HEK293 (cell line): ENCODE measurements around the gene IGSF3.
"Not testable (repeated sequence)": the region's sequence is repeated elsewhere in the genome, so short reads cannot be mapped to it uniquely, and the experiment has no call there.

Experiments used
- CTCF ChIA-PET: fragments of 350-600 bp; formaldehyde crosslinking; extraction: SDS; loops from one replicate; lab custom pipeline; 2021; ENCODE audit warnings: antibody characterized with exemption; lab: Yijun Ruan, JAX
- POLR2A ChIA-PET: fragments of 300-600 bp; formaldehyde crosslinking; extraction: SDS; loops from one replicate; lab custom pipeline; 2020; ENCODE audit warnings: antibody characterized with exemption, inconsistent platforms; lab: Yijun Ruan, JAX
- H3K27ac ChIP-seq: fragments of 200-500 bp; sonication (Bioruptor generic); 2 replicates; pipeline ENCODE4 v1.5.1; 2014; ENCODE audit warnings: low read depth, low read length, control low read depth, inconsistent platforms; ENCODE audit errors: extremely low read depth
- H3K36me3 ChIP-seq, 2 experiments: fragments of 200-500 bp in 1 of 2; sonication (Bioruptor generic) in 1 of 2; 1 replicate in 1 of 2; 2 replicates in 1 of 2; pipeline ENCODE4 v1.5.1; 2014 to 2017; ENCODE audit warnings: inconsistent platforms in 2 of 2, low read length in 2 of 2; ENCODE audit not compliant: control insufficient read depth in 2 of 2, insufficient read depth in 1 of 2
- H3K4me1 ChIP-seq: fragments of 200-500 bp; sonication (Bioruptor generic); 2 replicates; pipeline ENCODE4 v1.5.1; 2014; ENCODE audit warnings: mild to moderate bottlenecking, low read length, inconsistent platforms; ENCODE audit not compliant: control insufficient read depth, insufficient read depth
- H3K4me3 ChIP-seq: 2 replicates; pipeline ENCODE4 v1.5.1; 2011; ENCODE audit warnings: low read depth, mild to moderate bottlenecking, control low read depth, low read length, moderate library complexity
- H3K9me3 ChIP-seq: fragments of 200-500 bp; sonication (Bioruptor generic); 2 replicates; pipeline ENCODE4 v1.5.1; 2014; ENCODE audit warnings: low read depth, low read length, inconsistent platforms; ENCODE audit not compliant: control insufficient read depth, insufficient read depth
- REPIN1 ChIP-seq: fragments of 450-650 bp; formaldehyde crosslinking; IDR thresholded peaks from 2 replicates; pipeline ENCODE4 v1.5.1; 2017; ENCODE audit warnings: missing biosample characterization, missing genetic modification characterization, low read depth
- SP3 ChIP-seq: fragments of 450-650 bp; formaldehyde crosslinking; IDR thresholded peaks from 2 replicates; pipeline ENCODE4 v1.5.1; 2016; ENCODE audit warnings: missing biosample characterization, missing genetic modification characterization
- SP7 ChIP-seq: fragments of 450-650 bp; formaldehyde crosslinking; IDR thresholded peaks from 2 replicates; pipeline ENCODE4 v1.5.1; 2016; ENCODE audit warnings: missing biosample characterization, missing genetic modification characterization
- ZBTB17 ChIP-seq: fragments of 450-650 bp; formaldehyde crosslinking; IDR thresholded peaks from 2 replicates; pipeline ENCODE4 v1.5.1; 2016; ENCODE audit warnings: missing biosample characterization, missing genetic modification characterization
- ZFP41 ChIP-seq: fragments of 450-650 bp; formaldehyde crosslinking; IDR thresholded peaks from 2 replicates; pipeline ENCODE4 v1.5.1; 2016; ENCODE audit warnings: missing biosample characterization, missing genetic modification characterization, borderline replicate concordance
- ZFP69B ChIP-seq: fragments of 450-650 bp; formaldehyde crosslinking; IDR thresholded peaks from 2 replicates; pipeline ENCODE4 v1.5.1; 2016; ENCODE audit warnings: missing biosample characterization, missing genetic modification characterization
- ZNF514 ChIP-seq: fragments of 450-650 bp; formaldehyde crosslinking; IDR thresholded peaks from 2 replicates; pipeline ENCODE4 v1.5.1; 2016; ENCODE audit warnings: missing biosample characterization, missing genetic modification characterization
- ZNF555 ChIP-seq: fragments of 450-650 bp; formaldehyde crosslinking; conservative IDR thresholded peaks from 2 replicates; pipeline ENCODE4 v1.5.1; 2017; ENCODE audit warnings: missing biosample characterization, mild to moderate bottlenecking, missing genetic modification characterization, inconsistent platforms
- ZNF621 ChIP-seq: fragments of 450-650 bp; formaldehyde crosslinking; IDR thresholded peaks from 2 replicates; pipeline ENCODE4 v1.5.1; 2017; ENCODE audit warnings: missing biosample characterization, missing genetic modification characterization
- ZNF623 ChIP-seq: fragments of 450-650 bp; formaldehyde crosslinking; IDR thresholded peaks from 2 replicates; pipeline ENCODE4 v1.5.1; 2016; ENCODE audit warnings: missing biosample characterization, missing genetic modification characterization
- ZNF658 ChIP-seq: fragments of 450-650 bp; formaldehyde crosslinking; IDR thresholded peaks from 2 replicates; pipeline ENCODE4; 2016; ENCODE audit warnings: missing biosample characterization, missing genetic modification characterization
- ZNF677 ChIP-seq: fragments of 450-650 bp; IDR thresholded peaks from 2 replicates; pipeline ENCODE4 v1.5.0; 2018; ENCODE audit warnings: missing biosample characterization, mild to moderate bottlenecking, missing genetic modification characterization, moderate library complexity
- ZXDB ChIP-seq: fragments of 450-650 bp; formaldehyde crosslinking; IDR thresholded peaks from 2 replicates; pipeline ENCODE4 v1.5.1; 2016; ENCODE audit warnings: missing biosample characterization, missing genetic modification characterization
- TF ChIP-seq, protein P1 (sequence below): fragments of 450-650 bp; formaldehyde crosslinking; IDR thresholded peaks from 2 replicates; pipeline ENCODE4 v1.5.1; 2016; ENCODE audit warnings: missing biosample characterization, missing genetic modification characterization, borderline replicate concordance
- TF ChIP-seq, protein P2 (sequence below): fragments of 450-650 bp; formaldehyde crosslinking; IDR thresholded peaks from 2 replicates; pipeline ENCODE4 v1.5.1; 2016; ENCODE audit warnings: missing biosample characterization, missing genetic modification characterization
- TF ChIP-seq, protein P3 (sequence below): fragments of 450-650 bp; formaldehyde crosslinking; IDR thresholded peaks from 2 replicates; pipeline ENCODE4 v1.5.1; 2016; ENCODE audit warnings: missing biosample characterization, missing genetic modification characterization
- TF ChIP-seq, protein P4 (sequence below): fragments of 450-650 bp; formaldehyde crosslinking; optimal IDR thresholded peaks from 2 replicates; pipeline ENCODE3; 2016; ENCODE audit warnings: missing biosample characterization, mild to moderate bottlenecking, missing genetic modification characterization
- TF ChIP-seq, protein P5 (sequence below): fragments of 450-650 bp; formaldehyde crosslinking; IDR thresholded peaks from 2 replicates; pipeline ENCODE4 v1.5.1; 2016; ENCODE audit warnings: missing biosample characterization, missing genetic modification characterization

Gene IGSF3

DNA sequence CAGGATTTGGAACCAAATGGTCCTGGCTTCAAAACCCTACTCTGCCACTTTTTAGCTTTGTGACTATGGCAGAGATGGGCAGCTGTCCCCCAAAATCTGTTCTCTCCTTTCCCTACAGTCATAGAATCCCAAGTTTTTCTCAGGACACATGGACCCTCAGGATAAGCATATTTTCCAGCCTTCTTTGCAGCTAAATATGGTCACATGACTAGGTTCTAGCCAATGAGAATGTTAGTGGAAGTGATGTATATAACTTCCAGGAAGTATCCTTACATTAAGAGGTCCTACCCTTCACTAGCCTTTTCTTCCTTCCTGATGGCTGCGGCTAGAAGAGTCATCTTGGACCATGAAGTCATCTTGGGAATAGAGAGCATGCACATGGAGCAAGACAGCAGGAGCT is 5.9 kb downstream of the IGSF3 start (continued):
- TF ChIP-seq ZNF555 (tag by site-specific recombination): no peak
- no peak for TF ChIP-seq ZNF623 (tag by site-specific recombination)
- TF ChIP-seq, protein P1, sequence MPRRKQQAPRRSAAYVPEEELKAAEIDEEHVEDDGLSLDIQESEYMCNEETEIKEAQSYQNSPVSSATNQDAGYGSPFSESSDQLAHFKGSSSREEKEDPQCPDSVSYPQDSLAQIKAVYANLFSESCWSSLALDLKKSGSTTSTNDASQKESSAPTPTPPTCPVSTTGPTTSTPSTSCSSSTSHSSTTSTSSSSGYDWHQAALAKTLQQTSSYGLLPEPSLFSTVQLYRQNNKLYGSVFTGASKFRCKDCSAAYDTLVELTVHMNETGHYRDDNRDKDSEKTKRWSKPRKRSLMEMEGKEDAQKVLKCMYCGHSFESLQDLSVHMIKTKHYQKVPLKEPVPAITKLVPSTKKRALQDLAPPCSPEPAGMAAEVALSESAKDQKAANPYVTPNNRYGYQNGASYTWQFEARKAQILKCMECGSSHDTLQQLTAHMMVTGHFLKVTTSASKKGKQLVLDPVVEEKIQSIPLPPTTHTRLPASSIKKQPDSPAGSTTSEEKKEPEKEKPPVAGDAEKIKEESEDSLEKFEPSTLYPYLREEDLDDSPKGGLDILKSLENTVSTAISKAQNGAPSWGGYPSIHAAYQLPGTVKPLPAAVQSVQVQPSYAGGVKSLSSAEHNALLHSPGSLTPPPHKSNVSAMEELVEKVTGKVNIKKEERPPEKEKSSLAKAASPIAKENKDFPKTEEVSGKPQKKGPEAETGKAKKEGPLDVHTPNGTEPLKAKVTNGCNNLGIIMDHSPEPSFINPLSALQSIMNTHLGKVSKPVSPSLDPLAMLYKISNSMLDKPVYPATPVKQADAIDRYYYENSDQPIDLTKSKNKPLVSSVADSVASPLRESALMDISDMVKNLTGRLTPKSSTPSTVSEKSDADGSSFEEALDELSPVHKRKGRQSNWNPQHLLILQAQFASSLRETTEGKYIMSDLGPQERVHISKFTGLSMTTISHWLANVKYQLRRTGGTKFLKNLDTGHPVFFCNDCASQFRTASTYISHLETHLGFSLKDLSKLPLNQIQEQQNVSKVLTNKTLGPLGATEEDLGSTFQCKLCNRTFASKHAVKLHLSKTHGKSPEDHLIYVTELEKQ (tag by site-specific recombination): no peak
- TF ChIP-seq, protein P2, sequence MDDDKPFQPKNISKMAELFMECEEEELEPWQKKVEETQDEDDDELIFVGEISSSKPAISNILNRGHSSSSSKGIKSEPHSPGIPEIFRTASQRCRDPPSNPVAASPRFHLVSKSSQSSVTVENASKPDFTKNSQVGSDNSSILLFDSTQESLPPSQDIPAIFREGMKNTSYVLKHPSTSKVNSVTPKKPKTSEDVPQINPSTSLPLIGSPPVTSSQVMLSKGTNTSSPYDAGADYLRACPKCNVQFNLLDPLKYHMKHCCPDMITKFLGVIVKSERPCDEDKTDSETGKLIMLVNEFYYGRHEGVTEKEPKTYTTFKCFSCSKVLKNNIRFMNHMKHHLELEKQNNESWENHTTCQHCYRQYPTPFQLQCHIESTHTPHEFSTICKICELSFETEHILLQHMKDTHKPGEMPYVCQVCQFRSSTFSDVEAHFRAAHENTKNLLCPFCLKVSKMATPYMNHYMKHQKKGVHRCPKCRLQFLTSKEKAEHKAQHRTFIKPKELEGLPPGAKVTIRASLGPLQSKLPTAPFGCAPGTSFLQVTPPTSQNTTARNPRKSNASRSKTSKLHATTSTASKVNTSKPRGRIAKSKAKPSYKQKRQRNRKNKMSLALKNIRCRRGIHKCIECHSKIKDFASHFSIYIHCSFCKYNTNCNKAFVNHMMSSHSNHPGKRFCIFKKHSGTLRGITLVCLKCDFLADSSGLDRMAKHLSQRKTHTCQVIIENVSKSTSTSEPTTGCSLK (tag by site-specific recombination): no peak

DNA sequence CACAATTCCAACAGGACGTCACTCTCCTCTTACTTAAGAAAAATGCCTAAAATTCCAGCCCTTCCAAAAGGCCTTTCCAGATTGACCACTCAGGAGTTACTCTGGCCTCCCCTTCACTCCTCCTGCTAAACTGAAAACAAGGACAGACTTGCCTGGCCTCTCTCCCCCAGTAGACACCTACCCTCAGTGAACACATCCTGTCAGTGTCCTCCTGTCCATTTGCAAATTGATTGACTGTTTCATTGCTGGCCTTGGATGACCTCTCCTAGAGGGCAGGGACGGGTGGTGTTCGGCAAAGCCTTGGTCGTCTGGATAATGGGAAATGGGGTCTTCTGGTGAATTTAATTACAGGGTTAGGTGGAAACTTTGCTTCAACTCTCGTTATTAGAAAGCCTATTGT is 8.9 kb downstream of the IGSF3 start:
- H3K36me3 ChIP-seq, CTCF ChIA-PET, H3K9me3 ChIP-seq, H3K4me1 ChIP-seq, H3K27ac ChIP-seq, POLR2A ChIA-PET, H3K4me3 ChIP-seq: not testable (repeated sequence)

DNA sequence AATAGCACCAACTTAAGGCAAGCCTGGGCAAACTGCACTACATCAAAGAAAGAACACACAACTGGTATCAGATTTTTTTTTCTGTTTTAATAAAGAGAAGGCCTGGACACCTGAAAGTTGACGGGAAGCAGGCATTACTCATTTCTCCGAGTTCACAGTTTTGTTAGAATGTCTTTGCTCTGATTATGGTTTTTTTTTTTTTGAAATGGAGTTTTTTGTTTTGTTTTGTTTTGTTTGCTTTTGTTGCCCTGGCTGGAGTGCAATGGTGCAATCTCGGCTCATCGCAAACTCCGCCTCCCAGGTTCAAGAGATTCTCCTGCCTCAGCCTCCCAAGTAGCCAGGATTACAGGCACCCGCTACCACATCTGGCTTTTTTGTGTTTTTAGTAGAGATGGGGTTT is 9.7 kb downstream of the IGSF3 start:
- CTCF ChIA-PET, H3K4me3 ChIP-seq, H3K27ac ChIP-seq, H3K36me3 ChIP-seq, H3K4me1 ChIP-seq, H3K9me3 ChIP-seq, POLR2A ChIA-PET: not testable (repeated sequence)

DNA sequence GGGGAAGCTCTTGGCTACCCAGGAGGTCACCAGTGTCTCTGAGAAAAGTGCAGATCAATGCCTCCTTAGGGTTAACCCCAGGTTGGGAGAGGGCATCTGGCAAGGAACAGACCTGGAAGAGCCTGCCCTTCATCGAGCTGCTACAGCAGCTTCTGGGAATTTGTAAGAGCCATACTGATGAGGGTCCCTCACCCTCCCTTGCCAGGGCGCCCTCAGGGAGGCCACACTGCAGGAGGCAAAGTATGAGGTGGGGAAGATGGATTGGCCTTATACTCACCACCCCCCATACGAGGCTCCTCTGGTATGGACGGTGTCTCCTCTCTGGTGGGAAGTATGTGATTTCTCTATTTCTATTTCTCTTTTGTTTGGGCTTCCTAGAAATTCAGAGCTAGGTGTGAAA is 13.2 kb downstream of the IGSF3 start:
- H3K9me3 ChIP-seq: no peaks in the 10 kb centered on the region
- no peak overlapping the region for H3K4me3 ChIP-seq
- POLR2A ChIA-PET: no interaction called here
- H3K27ac ChIP-seq: no peak overlapping the region
- H3K36me3 ChIP-seq: no peaks in the 10 kb centered on the region
- H3K4me1 ChIP-seq: no peaks in the 10 kb centered on the region
- CTCF ChIA-PET: interaction anchor here (0.9 kb wide), 1 partner anchor 18 kb away, joined by 3 read pairs; no protein-coding TSS in a partner anchor
- TF ChIP-seq, protein P3, sequence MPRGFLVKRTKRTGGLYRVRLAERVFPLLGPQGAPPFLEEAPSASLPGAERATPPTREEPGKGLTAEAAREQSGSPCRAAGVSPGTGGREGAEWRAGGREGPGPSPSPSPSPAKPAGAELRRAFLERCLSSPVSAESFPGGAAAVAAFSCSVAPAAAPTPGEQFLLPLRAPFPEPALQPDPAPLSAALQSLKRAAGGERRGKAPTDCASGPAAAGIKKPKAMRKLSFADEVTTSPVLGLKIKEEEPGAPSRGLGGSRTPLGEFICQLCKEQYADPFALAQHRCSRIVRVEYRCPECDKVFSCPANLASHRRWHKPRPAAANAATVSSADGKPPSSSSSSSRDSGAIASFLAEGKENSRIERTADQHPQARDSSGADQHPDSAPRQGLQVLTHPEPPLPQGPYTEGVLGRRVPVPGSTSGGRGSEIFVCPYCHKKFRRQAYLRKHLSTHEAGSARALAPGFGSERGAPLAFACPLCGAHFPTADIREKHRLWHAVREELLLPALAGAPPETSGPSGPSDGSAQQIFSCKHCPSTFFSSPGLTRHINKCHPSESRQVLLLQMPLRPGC (tag by site-specific recombination): no peak
- TF ChIP-seq, protein P4, sequence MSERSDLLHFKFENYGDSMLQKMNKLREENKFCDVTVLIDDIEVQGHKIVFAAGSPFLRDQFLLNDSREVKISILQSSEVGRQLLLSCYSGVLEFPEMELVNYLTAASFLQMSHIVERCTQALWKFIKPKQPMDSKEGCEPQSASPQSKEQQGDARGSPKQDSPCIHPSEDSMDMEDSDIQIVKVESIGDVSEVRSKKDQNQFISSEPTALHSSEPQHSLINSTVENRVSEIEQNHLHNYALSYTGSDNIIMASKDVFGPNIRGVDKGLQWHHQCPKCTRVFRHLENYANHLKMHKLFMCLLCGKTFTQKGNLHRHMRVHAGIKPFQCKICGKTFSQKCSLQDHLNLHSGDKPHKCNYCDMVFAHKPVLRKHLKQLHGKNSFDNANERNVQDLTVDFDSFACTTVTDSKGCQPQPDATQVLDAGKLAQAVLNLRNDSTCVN: no peak
- TF ChIP-seq ZNF658 (no peak), SP7 (tag by site-specific recombination) (no peak), REPIN1 (tag by site-specific recombination) (no peak), ZFP69B (tag by site-specific recombination) (no peak), ZXDB (tag by site-specific recombination) (no peak), ZNF514 (tag by site-specific recombination) (no peak), ZNF677 (tag by site-specific recombination) (no peak), SP3 (tag by site-specific recombination) (no peak), ZBTB17 (no peak), ZFP41 (tag by site-specific recombination) (no peak), ZNF621 (no peak)
- TF ChIP-seq, protein P5, sequence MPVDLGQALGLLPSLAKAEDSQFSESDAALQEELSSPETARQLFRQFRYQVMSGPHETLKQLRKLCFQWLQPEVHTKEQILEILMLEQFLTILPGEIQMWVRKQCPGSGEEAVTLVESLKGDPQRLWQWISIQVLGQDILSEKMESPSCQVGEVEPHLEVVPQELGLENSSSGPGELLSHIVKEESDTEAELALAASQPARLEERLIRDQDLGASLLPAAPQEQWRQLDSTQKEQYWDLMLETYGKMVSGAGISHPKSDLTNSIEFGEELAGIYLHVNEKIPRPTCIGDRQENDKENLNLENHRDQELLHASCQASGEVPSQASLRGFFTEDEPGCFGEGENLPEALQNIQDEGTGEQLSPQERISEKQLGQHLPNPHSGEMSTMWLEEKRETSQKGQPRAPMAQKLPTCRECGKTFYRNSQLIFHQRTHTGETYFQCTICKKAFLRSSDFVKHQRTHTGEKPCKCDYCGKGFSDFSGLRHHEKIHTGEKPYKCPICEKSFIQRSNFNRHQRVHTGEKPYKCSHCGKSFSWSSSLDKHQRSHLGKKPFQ (tag by site-specific recombination): no peak
